H1 (cell line): ENCODE data around the gene B9D1. TPM values are rescaled to one million over a fixed set of nuclear protein-coding genes. Genes with fewer than 3 reads are reported as not detected.

Experiments used
- CTCF ChIA-PET: fragments of 300-600 bp; sonication (Branson Sonifier 250); formaldehyde crosslinking; loops from one replicate; lab custom pipeline; 2021; ENCODE audit not compliant: partially characterized antibody; lab: Charles Lee
- POLR2A ChIA-PET: fragments of 300-600 bp; sonication (Branson Sonifier 250); formaldehyde crosslinking; loops from one replicate; lab custom pipeline; 2021; ENCODE audit warnings: inconsistent platforms; ENCODE audit not compliant: partially characterized antibody; lab: Charles Lee
- DNase-seq, 2 experiments: peaks; one replicate each; pipeline versions ENCODE4 v3.0.0 to v3.0.0-alpha.2; 2010 to 2022; ENCODE audit warnings: low spot score in 2 of 2, low read depth in 1 of 2, mixed read lengths in 1 of 2
- FAIRE-seq: peaks from 2 replicates; lab custom pipeline; 2011; peaks lifted over from hg19 to GRCh38; lab: Jason Lieb, UNC
- H2AFZ ChIP-seq: 2 replicates; pipeline ENCODE4 v1.8.1; 2012; ENCODE audit warnings: low read length, inconsistent platforms
- H2AK5ac ChIP-seq: 2 replicates; pipeline ENCODE4 v1.6.1; 2013; ENCODE audit warnings: low read depth, low read length
- H2BK120ac ChIP-seq: replicated peaks from 2 replicates; pipeline ENCODE3; 2013; ENCODE audit warnings: low read depth, low read length, inconsistent platforms
- H2BK12ac ChIP-seq: 2 replicates; pipeline ENCODE4 v1.6.1; 2013; ENCODE audit warnings: low read depth, low read length
- H2BK15ac ChIP-seq: 2 replicates; pipeline ENCODE4 v1.6.1; 2013; ENCODE audit warnings: low read length
- H2BK20ac ChIP-seq: 2 replicates; pipeline ENCODE4 v1.6.1; 2013; ENCODE audit warnings: low read length
- H2BK5ac ChIP-seq: 2 replicates; pipeline ENCODE4 v1.6.1; 2013; ENCODE audit warnings: low read depth, low read length
- H3K14ac ChIP-seq: 2 replicates; pipeline ENCODE4 v1.6.1; 2013; ENCODE audit warnings: inconsistent platforms; ENCODE audit not compliant: insufficient read length
- H3K18ac ChIP-seq: 2 replicates; pipeline ENCODE4 v1.6.1; 2013; ENCODE audit warnings: low read length; ENCODE audit errors: extremely low read depth
- H3K23ac ChIP-seq: 2 replicates; pipeline ENCODE4 v1.6.1; 2013; ENCODE audit warnings: inconsistent platforms; ENCODE audit not compliant: insufficient read length
- H3K23me2 ChIP-seq: 2 replicates; pipeline ENCODE4 v1.6.1; 2013; ENCODE audit warnings: low read depth, low read length
- H3K27ac ChIP-seq: 2 replicates; pipeline ENCODE4 v1.6.1; 2011; ENCODE audit warnings: low read depth, low read length, inconsistent platforms
- H3K27me3 ChIP-seq, 4 experiments: replicated peaks in 1 of 4; 1 replicate in 1 of 4; 2 replicates in 3 of 4; pipeline versions ENCODE4 v1.6.1 to v1.8.1; 2011 to 2013; ENCODE audit warnings: low read length in 3 of 4, mild to moderate bottlenecking in 3 of 4, inconsistent platforms in 2 of 4, mixed read lengths in 2 of 4, moderate library complexity in 1 of 4; ENCODE audit not compliant: control insufficient read depth in 3 of 4, insufficient read depth in 3 of 4; ENCODE audit errors: extremely low read depth in 1 of 4
- H3K36me3 ChIP-seq, 4 experiments: 2 replicates each; pipeline versions ENCODE4 v1.6.1 to v1.8.1; 2011 to 2013; ENCODE audit warnings: mild to moderate bottlenecking in 4 of 4, low read length in 3 of 4, moderate library complexity in 2 of 4, control low read depth in 1 of 4, inconsistent platforms in 1 of 4; ENCODE audit not compliant: insufficient read depth in 4 of 4, control insufficient read depth in 2 of 4
- H3K4ac ChIP-seq: replicated peaks from 2 replicates; pipeline ENCODE3; 2013; ENCODE audit warnings: low read length, low read depth, mixed read lengths, inconsistent platforms; ENCODE audit not compliant: insufficient read length
- H3K4me1 ChIP-seq, 4 experiments: replicated peaks in 1 of 4; 1 replicate in 1 of 4; 2 replicates in 3 of 4; pipeline versions ENCODE4 v1.6.1 to v1.8.1; 2011 to 2013; ENCODE audit warnings: low read length in 3 of 4, inconsistent platforms in 2 of 4, mixed read lengths in 1 of 4; ENCODE audit not compliant: insufficient read depth in 4 of 4, control insufficient read depth in 3 of 4
- H3K4me2 ChIP-seq, 2 experiments: 2 replicates each; pipeline versions ENCODE4 v1.6.1 to v1.8.1; 2011 to 2013; ENCODE audit warnings: low read depth in 2 of 2, low read length in 2 of 2, control low read depth in 1 of 2, inconsistent platforms in 1 of 2, mild to moderate bottlenecking in 1 of 2; ENCODE audit not compliant: insufficient read depth in 1 of 2
- H3K4me3 ChIP-seq, 4 experiments: fragments of 200-600, 300-600 bp in 1 of 4; sonication (generic), shearing (Covaris generic), sonication (Bioruptor Twin) in 1 of 4; 2 replicates each; pipeline versions ENCODE4 v1.5.1 to v1.8.1; 2011 to 2016; ENCODE audit warnings: low read length in 4 of 4, low read depth in 3 of 4, control low read depth in 2 of 4, inconsistent platforms in 2 of 4, mild to moderate bottlenecking in 2 of 4, mixed read lengths in 1 of 4, moderate library complexity in 1 of 4; ENCODE audit not compliant: insufficient read depth in 2 of 4; ENCODE audit errors: extremely low read depth in 1 of 4
- H3K56ac ChIP-seq: replicated peaks from 2 replicates; pipeline ENCODE3; 2013; ENCODE audit warnings: low read depth, mild to moderate bottlenecking, mixed read lengths, low read length, inconsistent platforms; ENCODE audit not compliant: insufficient read length
- H3K79me1 ChIP-seq: 2 replicates; pipeline ENCODE4 v1.6.1; 2013; ENCODE audit warnings: low read depth, low read length, control low read depth
- H3K79me2 ChIP-seq, 2 experiments: 2 replicates each; pipeline versions ENCODE4 v1.6.1 to v1.8.1; 2012 to 2013; ENCODE audit warnings: low read length in 2 of 2, mild to moderate bottlenecking in 2 of 2, inconsistent platforms in 1 of 2; ENCODE audit not compliant: insufficient read depth in 2 of 2, control insufficient read depth in 1 of 2
- H3K9ac ChIP-seq, 4 experiments: replicated peaks in 1 of 4; 1 replicate in 1 of 4; 2 replicates in 3 of 4; pipeline versions ENCODE4 v1.6.1 to v1.8.1; 2011 to 2013; ENCODE audit warnings: low read depth in 3 of 4, low read length in 3 of 4, control low read depth in 2 of 4, mild to moderate bottlenecking in 2 of 4, moderate library complexity in 2 of 4, inconsistent platforms in 1 of 4; ENCODE audit errors: extremely low read depth in 1 of 4
- H3K9me3 ChIP-seq, 2 experiments: 2 replicates each; pipeline versions ENCODE4 v1.6.1 to v1.8.1; 2012 to 2013; ENCODE audit warnings: mild to moderate bottlenecking in 2 of 2, moderate library complexity in 2 of 2, control low read depth in 1 of 2, inconsistent platforms in 1 of 2, low read depth in 1 of 2, low read length in 1 of 2, mixed read lengths in 1 of 2; ENCODE audit not compliant: insufficient read depth in 2 of 2
- H4K20me1 ChIP-seq, 2 experiments: replicated peaks in 1 of 2; 2 replicates each; pipeline versions ENCODE3 to v1.8.1; 2011 to 2013; ENCODE audit warnings: inconsistent platforms in 2 of 2, low read length in 2 of 2, mild to moderate bottlenecking in 1 of 2; ENCODE audit not compliant: insufficient read depth in 2 of 2, control insufficient read depth in 1 of 2
- H4K5ac ChIP-seq: 2 replicates; pipeline ENCODE4 v1.6.1; 2013; ENCODE audit warnings: low read length, low read depth, mixed read lengths, inconsistent platforms; ENCODE audit not compliant: insufficient read length
- H4K8ac ChIP-seq: 2 replicates; pipeline ENCODE4 v1.8.0; 2013; ENCODE audit warnings: mild to moderate bottlenecking, moderate library complexity, low read length, inconsistent platforms; ENCODE audit not compliant: insufficient read depth; ENCODE audit errors: extremely low read depth
- H4K91ac ChIP-seq: replicated peaks from 2 replicates; pipeline ENCODE3; 2013; ENCODE audit warnings: low read length, mixed read lengths, inconsistent platforms; ENCODE audit not compliant: insufficient read length
- BRCA1 ChIP-seq: IDR thresholded peaks from 2 replicates; pipeline ENCODE4 v1.6.1; 2012; ENCODE audit warnings: low read depth, low read length, improper control_type of control experiment
- CREB1 ChIP-seq: IDR thresholded peaks from 2 replicates; pipeline ENCODE4 v1.6.1; 2012; ENCODE audit warnings: inconsistent platforms
- E2F6 ChIP-seq: IDR thresholded peaks from 2 replicates; pipeline ENCODE4 v1.6.1; 2012; ENCODE audit warnings: inconsistent platforms
- EGR1 ChIP-seq: IDR thresholded peaks from 2 replicates; pipeline ENCODE4 v1.6.1; 2011; ENCODE audit warnings: low read depth, low read length, borderline replicate concordance
- EP300 ChIP-seq, 2 experiments: IDR thresholded peaks; 1 replicate in 1 of 2; 2 replicates in 1 of 2; pipeline ENCODE4 v1.6.1; 2011 to 2012; ENCODE audit warnings: low read depth in 2 of 2, low read length in 2 of 2, mild to moderate bottlenecking in 2 of 2, borderline replicate concordance in 1 of 2, inconsistent platforms in 1 of 2, moderate library complexity in 1 of 2
- EZH2 ChIP-seq: fragments of 200-600 bp; sonication (generic); IDR thresholded peaks from 2 replicates; pipeline ENCODE4 v1.7.1; 2012; ENCODE audit warnings: low read depth, mild to moderate bottlenecking, moderate library complexity, low read length, inconsistent platforms; ENCODE audit not compliant: severe bottlenecking
- KDM4A ChIP-seq: IDR thresholded peaks from one replicate; pipeline ENCODE4 v1.7.1; 2012; ENCODE audit warnings: low read depth, mild to moderate bottlenecking, moderate library complexity, low read length, inconsistent platforms; ENCODE audit not compliant: severe bottlenecking
- SIRT6 ChIP-seq: IDR thresholded peaks from one replicate; pipeline ENCODE4 v1.7.1; 2012; ENCODE audit warnings: low read length, inconsistent platforms
- WGBS, 2 experiments: shearing (Covaris generic) in 1 of 2; methylation state at CpG; one replicate each; pipeline versions ENCODE4 v1.1.6 to v1.1.7; 2013 to 2015; ENCODE audit warnings: low lambda C conversion rate in 2 of 2, mixed read lengths in 2 of 2, inconsistent platforms in 1 of 2, low coverage in 1 of 2, missing lambda C conversion rate in 1 of 2; ENCODE audit not compliant: insufficient replicate concordance in 2 of 2, insufficient coverage in 1 of 2, insufficient read length in 1 of 2; ENCODE audit errors: extremely low coverage in 1 of 2, missing lambda C conversion rate in 1 of 2; 5-methylcytosine and 5-hydroxymethylcytosine counted together
- polyA plus RNA-seq, 7 experiments: library from polyadenylated mRNA; depleted of rRNA in 3 of 7; stranded (reverse) in 5 of 7; unstranded in 2 of 7; fragments of >200 nt in 5 of 7; fragments of 200-250 nt in 2 of 7; gene quantifications; 1 replicate in 5 of 7; 2 replicates in 1 of 7; 4 replicates in 1 of 7; pipeline versions ENCODE4 v1.2.1 to v1.2.3, GENCODE V29; 2011 to 2013; ENCODE audit warnings: missing spikeins in 2 of 7, mixed read lengths in 2 of 7
- total RNA-seq: library from RNA; stranded (reverse); fragmentation: NEBNext Ultra II Directional; extraction: Animal tissue kit (Norgen Biotek cat#: 25700); gene quantifications from 2 replicates; pipeline ENCODE4 v1.2.1, GENCODE V29; 2021
- TF ChIP-seq, protein P1 (sequence below): IDR thresholded peaks from 2 replicates; pipeline ENCODE4 v1.6.1; 2011; ENCODE audit warnings: low read depth, mild to moderate bottlenecking, low read length; ENCODE audit not compliant: insufficient read depth
- TF ChIP-seq, protein P2 (sequence below): IDR thresholded peaks from 2 replicates; pipeline ENCODE4 v1.6.1; 2012; ENCODE audit warnings: low read length, inconsistent platforms

B9D1 gene
- total and polyA plus RNA-seq, 2 of the 8 experiments (the other 6 are each of a cell fraction or from before 2014, with no cell fraction given), result 24.6 to 65.7 TPM

GRCh38 chr17:19333736-19334290 lies 28.7 kb downstream of the B9D1 start:
- CTCF ChIA-PET, result interaction anchor here (0.6 to 4.3 kb wide), 6 partner anchors 10 to 62 kb away, joined by 3 to 40 read pairs (median 3); partner anchors contain the start of gene B9D1

More at GRCh38 chr17:19333736-19334290, 28.7 kb downstream of the B9D1 start:
- Histone ChIP-seq H2BK20ac (no peak overlapping the region), H3K56ac (no peak overlapping the region), H3K9ac (no peak overlapping the region), H3K9me3 (no peaks in the 10 kb centered on the region), H2BK12ac (no peak overlapping the region), H2AFZ (no peak overlapping the region), H4K8ac (peak overlapping the region; percentile 63; the same call in 1 of the 2 replicates), H4K20me1 (peaks cover 0 to 6% of the 10 kb centered on the region in 2 experiments), H3K14ac (no peak overlapping the region), H3K4me1 (peaks cover 4 to 14% (median 8%) of the 10 kb centered on the region in 4 experiments), H3K4me3 (no peak overlapping the region), H3K79me1 (no peaks in the 10 kb centered on the region), H3K27ac (no peak overlapping the region), H4K5ac (no peak overlapping the region), H2BK15ac (no peak overlapping the region), H3K79me2 (no peaks in the 10 kb centered on the region), H3K23ac (no peak overlapping the region), H3K18ac (no peak overlapping the region), H4K91ac (no peak overlapping the region), H2BK120ac (no peak overlapping the region), H3K4ac (no peak overlapping the region), H3K23me2 (no peaks in the 10 kb centered on the region), H3K27me3 (no peaks in the 10 kb centered on the region), H2AK5ac (no peak overlapping the region), H3K36me3 (peaks cover 0 to 4% (median 0%) of the 10 kb centered on the region in 4 experiments; a peak in 2 of 8 replicates), H2BK5ac (no peak overlapping the region), H3K4me2 (no peak overlapping the region)
- no peak for TF ChIP-seq EP300 (IDR thresholded peaks at IDR 0.05; ENCODE audit: borderline replicate concordance in 1 of 2, low read depth in 2 of 2, low read length in 2 of 2)
- TF ChIP-seq SIRT6, result no peak
- TF ChIP-seq, protein P1, sequence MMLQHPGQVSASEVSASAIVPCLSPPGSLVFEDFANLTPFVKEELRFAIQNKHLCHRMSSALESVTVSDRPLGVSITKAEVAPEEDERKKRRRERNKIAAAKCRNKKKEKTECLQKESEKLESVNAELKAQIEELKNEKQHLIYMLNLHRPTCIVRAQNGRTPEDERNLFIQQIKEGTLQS, result no peak
- no peak for TF ChIP-seq BRCA1
- TF ChIP-seq EZH2, result no peak
- no peak for TF ChIP-seq CREB1
- TF ChIP-seq, protein P2, sequence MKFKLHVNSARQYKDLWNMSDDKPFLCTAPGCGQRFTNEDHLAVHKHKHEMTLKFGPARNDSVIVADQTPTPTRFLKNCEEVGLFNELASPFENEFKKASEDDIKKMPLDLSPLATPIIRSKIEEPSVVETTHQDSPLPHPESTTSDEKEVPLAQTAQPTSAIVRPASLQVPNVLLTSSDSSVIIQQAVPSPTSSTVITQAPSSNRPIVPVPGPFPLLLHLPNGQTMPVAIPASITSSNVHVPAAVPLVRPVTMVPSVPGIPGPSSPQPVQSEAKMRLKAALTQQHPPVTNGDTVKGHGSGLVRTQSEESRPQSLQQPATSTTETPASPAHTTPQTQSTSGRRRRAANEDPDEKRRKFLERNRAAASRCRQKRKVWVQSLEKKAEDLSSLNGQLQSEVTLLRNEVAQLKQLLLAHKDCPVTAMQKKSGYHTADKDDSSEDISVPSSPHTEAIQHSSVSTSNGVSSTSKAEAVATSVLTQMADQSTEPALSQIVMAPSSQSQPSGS, result no peak
- no peak for TF ChIP-seq EGR1
- no peak for TF ChIP-seq KDM4A
- no peak for TF ChIP-seq E2F6
- WGBS, 2 experiments, result 78% methylated on average over 12 of the region's 12 CpGs; no CpG with 5 or more reads in 1 of the 2 experiments
- POLR2A ChIA-PET, result interaction anchor here (1.3 kb wide), 1 partner anchor 10 kb away, joined by 4 read pairs; no protein-coding TSS in a partner anchor
- FAIRE-seq (no peak), DNase-seq (no peak)
